NCI-H146 treated with DMSO at 0.1 percent for 48 hours (cell line): Measurements from ENCODE around the gene TBCD.
"Not testable (repeated sequence)": the region's sequence is repeated elsewhere in the genome, so short reads cannot be mapped to it uniquely, and the experiment has no call there.

ENCODE experiments used
- DNase-seq: peaks from one replicate; lab custom pipeline; 2025; ENCODE audit not compliant: unreplicated experiment; lab: John Stamatoyannopoulos, UW

Gene TBCD

DNA sequence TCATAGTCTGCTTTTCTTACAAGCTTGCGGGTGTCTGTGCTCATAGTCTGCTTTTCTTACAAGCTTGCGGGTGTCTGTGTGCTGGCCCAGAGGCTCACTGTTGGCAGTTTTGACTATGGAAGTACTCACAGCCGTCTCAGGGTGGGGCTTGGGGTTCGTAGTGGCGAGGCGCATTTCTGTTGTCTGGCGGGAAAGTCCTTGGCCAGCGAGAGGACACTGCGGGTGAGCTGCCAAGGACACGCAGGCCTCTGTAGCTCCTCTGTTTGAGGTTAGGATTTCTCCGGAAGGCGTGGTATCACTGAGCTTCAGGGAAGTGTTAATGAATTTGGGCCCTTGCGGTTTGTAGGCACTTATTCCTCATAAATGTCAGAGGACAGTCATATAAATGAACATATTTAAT, 13.5 kb downstream of the TBCD start:
- no peak for DNase-seq

GRCh38 chr17:82767041-82767754, 15.3 kb downstream of the TBCD start:
- no peak for DNase-seq

DNA sequence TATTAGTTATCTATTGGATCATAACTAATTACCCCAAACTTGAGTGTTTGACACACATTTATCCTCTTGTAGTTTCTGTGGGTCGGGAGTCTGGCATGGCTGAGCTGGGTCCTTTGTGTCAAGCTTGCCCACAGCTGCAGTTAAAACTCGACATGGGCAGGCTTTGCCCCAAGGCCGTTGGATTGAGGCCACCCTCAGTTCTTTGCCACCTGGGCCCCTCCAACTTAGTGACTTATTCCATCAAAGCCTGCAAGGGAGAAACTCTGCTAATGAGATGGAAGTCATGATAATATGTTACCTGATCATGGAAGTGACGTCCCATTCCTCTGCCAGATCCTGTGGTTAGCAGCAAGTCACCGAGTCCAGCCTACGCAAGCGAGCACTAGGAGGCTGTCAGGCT, 17.2 kb downstream of the TBCD start:
- no peak for DNase-seq

- DNase-seq, result no peak
Measured at GRCh38 chr17:82772026-82772425, 20.2 kb downstream of the TBCD start.

- not testable (repeated sequence) for DNase-seq
Measured at GRCh38 chr17:82774456-82774855, 22.6 kb downstream of the TBCD start.

- no peak for DNase-seq
Measured at GRCh38 chr17:82775001-82775823, 23.3 kb downstream of the TBCD start.

GRCh38 chr17:82776454-82776853, 24.6 kb downstream of the TBCD start:
- no peak for DNase-seq

DNA sequence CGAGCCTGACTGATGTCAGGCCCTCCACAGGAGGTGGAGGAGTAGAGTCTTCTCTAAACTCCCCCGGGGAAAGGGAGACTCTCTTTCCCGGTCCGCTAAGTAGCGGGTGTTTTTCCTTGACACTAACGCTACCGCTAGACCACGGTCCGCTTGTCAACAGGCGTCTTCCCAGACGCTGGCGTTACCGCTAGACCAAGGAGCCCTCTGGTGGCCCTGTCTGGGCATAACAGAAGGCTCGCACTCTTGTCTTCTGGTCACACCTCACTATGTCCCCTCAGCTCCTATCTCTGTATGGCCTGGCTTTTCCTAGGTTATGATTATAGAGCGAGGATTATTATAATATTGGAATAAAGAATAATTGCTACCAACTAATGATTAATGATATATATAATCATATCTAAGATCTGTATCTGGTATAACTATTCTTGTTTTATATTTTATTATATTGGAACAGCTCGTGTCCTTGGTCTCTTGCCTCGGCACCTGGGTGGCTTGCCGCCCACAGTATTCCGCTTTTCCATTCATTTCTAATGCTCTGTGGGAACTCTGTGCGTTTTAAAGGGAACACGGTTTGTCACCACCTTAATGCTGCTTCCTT, 26.0 kb downstream of the TBCD start:
- not testable (repeated sequence) for DNase-seq

GRCh38 chr17:82779541-82779940, 27.7 kb downstream of the TBCD start:
- DNase-seq, result no peak

DNA sequence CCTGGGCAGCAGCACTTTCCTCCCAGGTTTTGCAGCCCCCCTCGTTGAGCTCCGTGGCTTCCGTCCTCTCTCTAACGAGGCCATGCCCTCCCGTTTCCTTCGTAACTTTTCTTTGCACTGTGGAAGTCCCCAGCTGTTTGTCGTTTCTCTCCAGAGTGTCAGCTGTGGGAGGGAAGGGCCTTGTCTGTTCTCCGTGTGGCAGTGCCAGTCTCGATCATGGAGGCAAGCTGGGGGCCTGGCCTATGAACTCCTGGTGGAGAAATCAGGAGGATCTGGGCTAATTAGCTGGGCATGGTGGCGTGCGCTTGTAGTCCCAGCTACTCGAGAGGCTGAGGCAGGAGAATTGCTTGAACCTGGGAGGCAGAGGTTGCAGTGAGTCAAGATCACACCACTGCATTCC, 28.3 kb downstream of the TBCD start:
- DNase-seq, result no peak

DNA sequence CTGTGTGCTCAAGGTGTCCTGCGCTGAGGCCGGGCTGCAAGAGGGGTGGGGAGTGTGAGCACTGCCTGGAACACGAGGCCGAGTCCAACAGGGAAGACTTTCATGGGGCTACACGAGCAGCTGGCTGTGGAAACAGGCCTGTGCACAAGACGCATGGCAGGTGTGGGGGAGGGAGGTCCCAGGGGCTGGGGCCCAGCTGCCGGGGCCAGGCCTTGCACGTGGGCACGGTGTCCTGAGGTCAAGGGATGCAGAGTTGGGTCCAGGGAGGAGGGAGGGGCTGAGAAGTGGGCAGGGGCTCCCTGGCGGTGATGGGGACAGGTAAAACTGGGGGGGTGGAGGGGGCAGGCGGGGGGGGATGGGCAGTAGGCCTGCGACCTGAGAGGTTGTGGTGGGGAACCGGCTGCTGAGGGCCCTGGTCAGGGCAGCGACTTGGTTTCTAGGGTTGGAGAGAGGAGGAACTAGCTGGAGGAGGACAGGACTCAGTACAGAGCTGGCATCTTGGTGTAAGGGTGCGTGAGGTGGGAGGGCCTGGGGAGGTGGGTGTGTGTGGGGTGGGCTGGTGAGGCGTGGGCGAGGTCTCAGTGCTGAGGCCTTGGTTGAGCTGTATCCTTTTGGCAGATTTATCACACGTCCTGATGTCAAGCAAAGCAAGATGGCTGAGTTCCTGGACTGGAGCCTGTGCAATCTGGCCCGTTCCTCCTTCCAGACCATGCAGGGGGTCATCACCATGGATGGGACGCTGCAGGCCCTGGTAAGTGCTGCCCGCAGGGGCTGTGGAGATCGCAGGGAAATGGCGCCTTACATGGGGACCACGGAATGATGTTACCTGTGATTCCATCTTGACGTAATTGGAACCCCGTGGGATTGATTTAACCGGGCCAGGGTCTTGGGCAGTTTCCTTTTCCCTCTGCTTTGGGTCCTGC, 29.4 kb downstream of the TBCD start:
- DNase-seq, result no peak

GRCh38 chr17:82781894-82782274, 30.0 kb downstream of the TBCD start:
- peak; percentile 10 for DNase-seq

GRCh38 chr17:82782657-82783207, 30.9 kb downstream of the TBCD start:
- no peak for DNase-seq

DNA sequence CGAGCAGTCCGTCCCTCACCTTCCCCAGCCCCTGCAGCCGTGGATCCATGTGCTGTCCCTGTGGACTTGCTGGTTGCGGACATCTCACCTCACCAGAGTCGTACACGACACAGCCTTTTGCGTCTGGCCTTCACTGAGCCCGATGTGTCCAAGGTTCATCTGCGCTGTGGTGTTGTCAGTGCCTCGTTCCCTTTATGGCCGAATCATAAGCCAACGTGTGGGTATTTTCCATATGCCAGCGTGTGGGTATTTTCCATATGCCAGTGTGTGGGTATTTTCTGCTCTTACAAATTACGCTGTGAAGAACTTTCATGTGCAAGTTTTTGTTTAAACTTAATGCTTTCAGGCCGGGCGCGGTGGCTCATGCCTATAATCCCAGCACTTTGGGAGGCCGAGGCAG, 31.6 kb downstream of the TBCD start:
- no peak for DNase-seq

- DNase-seq, result not testable (repeated sequence)
Measured at GRCh38 chr17:82785581-82785980, 33.7 kb downstream of the TBCD start.

DNA sequence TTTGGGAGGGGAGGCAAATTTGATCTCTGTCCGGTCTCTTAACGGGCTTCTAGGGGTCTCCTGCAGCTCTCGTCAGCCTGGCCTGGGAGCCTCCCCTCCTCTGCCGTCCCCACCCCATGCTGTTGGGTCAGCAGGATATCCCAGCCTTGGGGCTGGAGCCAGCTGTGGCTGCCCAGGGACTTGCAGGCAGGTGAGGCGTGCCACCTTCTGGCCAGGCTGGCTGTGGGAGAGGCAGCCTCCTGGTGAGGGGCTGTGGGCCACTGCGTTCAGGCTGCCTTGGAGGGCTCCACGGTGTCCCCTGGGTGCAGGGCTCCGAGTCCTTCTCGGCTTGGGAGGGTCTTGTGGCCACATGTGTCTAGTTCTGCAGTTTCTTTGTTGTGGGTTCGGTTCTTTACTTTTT, 34.6 kb downstream of the TBCD start:
- no peak for DNase-seq

GRCh38 chr17:82787081-82787848, 35.4 kb downstream of the TBCD start:
- DNase-seq, result no peak

DNA sequence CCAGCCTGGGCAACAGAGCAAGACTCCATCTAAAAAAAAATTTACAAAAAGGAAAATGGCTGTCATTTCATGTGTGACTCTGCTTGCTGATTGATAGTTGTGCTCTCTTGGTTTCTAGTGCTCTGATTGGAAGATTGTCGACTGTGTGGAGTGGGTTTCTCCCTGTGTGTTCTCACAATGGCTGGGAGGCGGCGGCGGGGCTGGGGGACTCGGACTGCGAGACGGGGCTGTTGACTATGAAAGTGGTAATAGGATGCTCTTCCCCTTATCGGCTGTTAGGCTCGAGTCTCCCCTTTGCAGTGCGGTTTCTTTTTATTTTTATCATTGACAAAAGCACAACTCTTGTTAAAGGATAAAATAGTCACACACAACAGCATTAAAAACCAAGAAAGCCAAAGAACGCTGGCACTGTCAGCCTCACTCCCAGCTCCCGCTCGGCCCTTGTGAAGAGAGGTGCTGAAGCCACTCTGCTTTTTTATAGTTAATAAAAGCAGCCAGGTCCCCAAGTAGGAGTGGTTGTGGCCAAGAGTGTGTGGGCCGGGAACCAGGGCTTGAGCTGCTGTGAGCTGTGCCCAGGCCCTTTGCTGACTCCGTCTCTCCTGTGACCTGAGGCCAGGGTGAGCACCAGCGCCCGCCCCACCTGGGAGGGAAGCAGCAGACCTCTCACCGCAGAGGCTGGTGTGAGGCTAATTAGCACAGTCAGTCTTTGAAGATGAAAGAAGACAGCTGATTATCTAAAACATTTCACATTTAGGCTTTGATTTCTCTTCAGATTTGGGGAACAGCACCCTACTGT, 36.5 kb downstream of the TBCD start:
- no peak for DNase-seq

- DNase-seq, result no peak
Measured at GRCh38 chr17:82789051-82789592, 37.3 kb downstream of the TBCD start.
